Measurements from ENCODE around the gene KLHL24.
"Not testable (repeated sequence)": the region's sequence is repeated elsewhere in the genome, so short reads cannot be mapped to it uniquely, and the experiment has no call there.

Gene KLHL24

DNA sequence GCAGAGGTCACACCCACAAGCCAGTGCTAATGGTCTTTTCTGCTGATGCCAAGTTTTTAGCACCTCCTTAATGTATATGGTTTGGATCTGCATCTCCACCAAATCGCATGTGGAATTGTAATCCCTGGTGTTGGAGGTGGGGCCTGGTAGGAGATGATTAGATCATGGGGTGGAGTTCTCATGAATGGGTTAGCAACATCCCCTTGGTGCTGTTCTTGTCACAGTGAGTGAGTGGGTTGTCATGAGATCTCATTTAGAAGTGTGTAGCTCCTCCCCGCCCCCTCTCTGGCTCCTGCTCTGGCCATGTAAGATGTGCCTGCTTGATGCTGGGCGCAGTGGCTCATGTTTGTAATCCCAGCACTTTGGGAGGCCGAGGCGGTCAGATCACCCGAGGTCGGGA lies 42.6 kb upstream of the KLHL24 start:
- DNase-seq: no peak
- Histone ChIP-seq H3K9me3 (peaks cover 0 to 7% (median 5%) of the 10 kb centered on the region in 3 donors), H3K27ac (no peak overlapping the region), H3K27me3 (no peaks in the 10 kb centered on the region), H3K4me3 (no peak overlapping the region), H3K36me3 (no peaks in the 10 kb centered on the region), H3K4me1 (no peaks in the 10 kb centered on the region)
- TF ChIP-seq, protein P1, sequence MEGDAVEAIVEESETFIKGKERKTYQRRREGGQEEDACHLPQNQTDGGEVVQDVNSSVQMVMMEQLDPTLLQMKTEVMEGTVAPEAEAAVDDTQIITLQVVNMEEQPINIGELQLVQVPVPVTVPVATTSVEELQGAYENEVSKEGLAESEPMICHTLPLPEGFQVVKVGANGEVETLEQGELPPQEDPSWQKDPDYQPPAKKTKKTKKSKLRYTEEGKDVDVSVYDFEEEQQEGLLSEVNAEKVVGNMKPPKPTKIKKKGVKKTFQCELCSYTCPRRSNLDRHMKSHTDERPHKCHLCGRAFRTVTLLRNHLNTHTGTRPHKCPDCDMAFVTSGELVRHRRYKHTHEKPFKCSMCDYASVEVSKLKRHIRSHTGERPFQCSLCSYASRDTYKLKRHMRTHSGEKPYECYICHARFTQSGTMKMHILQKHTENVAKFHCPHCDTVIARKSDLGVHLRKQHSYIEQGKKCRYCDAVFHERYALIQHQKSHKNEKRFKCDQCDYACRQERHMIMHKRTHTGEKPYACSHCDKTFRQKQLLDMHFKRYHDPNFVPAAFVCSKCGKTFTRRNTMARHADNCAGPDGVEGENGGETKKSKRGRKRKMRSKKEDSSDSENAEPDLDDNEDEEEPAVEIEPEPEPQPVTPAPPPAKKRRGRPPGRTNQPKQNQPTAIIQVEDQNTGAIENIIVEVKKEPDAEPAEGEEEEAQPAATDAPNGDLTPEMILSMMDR (IDR thresholded peaks at IDR 0.05): no peak
- intact Hi-C loops (cut with DNase I; ENCODE audit: low total_unique reads): no loop called here

DNA sequence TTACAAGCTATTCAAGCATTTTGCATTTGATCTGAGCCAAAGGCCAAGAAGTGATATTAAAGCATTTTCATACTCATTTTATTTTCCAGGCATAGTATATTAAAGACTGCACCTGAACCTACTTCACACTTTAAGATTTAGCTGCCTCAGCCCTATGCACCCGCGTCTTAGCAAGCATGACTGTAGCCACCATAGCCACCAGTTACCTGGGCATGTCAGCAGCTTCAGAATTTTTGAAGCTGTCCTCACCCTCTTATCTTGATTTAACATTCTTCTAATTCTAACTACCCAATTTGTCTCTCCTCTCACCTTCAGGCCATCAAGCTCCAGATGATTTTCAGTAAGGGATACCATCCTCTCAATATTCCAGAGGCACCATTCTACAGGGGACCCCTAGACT lies 40.8 kb upstream of the KLHL24 start:
- intact Hi-C loops (cut with DNase I; ENCODE audit: low total_unique reads): no loop called here
- H3K9me3 ChIP-seq: peaks cover 0 to 16% (median 13%) of the 10 kb centered on the region in 3 donors
- H3K27me3 ChIP-seq: no peaks in the 10 kb centered on the region
- TF ChIP-seq, protein P1 (IDR thresholded peaks at IDR 0.05): no peak
- H3K4me3 ChIP-seq: no peak overlapping the region
- H3K36me3 ChIP-seq: no peaks in the 10 kb centered on the region
- DNase-seq: no peak
- no peak overlapping the region for H3K27ac ChIP-seq
- H3K4me1 ChIP-seq: no peaks in the 10 kb centered on the region

DNA sequence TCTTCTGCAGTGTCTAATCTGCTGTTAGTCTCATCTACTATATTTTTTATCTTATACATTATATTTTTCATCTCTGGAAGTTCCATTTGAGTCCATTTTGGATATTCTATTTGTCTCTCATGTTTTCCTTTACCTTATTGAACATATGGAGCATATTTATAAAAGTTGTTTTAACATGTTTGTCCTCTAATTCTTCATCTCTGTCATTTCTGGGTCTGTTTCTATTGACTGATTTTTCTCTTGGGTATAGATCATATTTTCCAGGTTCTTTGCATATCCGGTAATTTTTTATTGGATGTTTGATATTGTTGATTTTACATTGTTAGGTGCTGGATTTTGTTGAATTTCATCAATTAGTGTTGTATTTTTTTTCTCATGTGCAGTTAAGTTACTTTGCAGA lies 37.5 kb upstream of the KLHL24 start:
- no peaks in the 10 kb centered on the region for H3K4me1 ChIP-seq
- no peak overlapping the region for H3K27ac ChIP-seq
- peaks cover 0 to 16% (median 13%) of the 10 kb centered on the region in 3 donors for H3K9me3 ChIP-seq
- no peak for DNase-seq
- intact Hi-C loops (cut with DNase I; ENCODE audit: low total_unique reads): no loop called here
- no peak overlapping the region for H3K4me3 ChIP-seq
- TF ChIP-seq, protein P1 (IDR thresholded peaks at IDR 0.05): no peak
- H3K36me3 ChIP-seq: no peaks in the 10 kb centered on the region
- no peaks in the 10 kb centered on the region for H3K27me3 ChIP-seq

DNA sequence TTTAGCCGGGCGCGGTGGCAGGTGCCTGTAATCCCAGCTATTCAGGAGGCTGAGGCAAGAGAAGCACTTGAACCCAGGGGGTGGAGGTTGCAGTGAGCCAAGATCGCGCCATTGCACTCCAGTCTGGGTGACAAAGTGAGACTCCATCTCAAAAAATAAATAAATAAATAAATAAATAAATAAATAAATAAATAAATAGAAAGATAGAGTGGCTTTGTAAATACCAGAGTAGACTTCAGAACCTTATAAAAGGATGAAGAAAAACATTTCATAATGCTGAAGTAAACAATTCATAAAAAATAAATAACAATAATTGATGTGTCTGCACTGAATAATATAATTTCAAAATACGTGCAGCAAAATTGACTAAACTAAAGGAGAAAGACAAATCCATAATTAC lies 24.1 kb upstream of the KLHL24 start:
- H3K4me1 ChIP-seq; intact Hi-C loops (cut with DNase I; ENCODE audit: low total_unique reads); H3K27ac ChIP-seq; H3K9me3 ChIP-seq; H3K27me3 ChIP-seq; H3K36me3 ChIP-seq; DNase-seq; H3K4me3 ChIP-seq: not testable (repeated sequence)

DNA sequence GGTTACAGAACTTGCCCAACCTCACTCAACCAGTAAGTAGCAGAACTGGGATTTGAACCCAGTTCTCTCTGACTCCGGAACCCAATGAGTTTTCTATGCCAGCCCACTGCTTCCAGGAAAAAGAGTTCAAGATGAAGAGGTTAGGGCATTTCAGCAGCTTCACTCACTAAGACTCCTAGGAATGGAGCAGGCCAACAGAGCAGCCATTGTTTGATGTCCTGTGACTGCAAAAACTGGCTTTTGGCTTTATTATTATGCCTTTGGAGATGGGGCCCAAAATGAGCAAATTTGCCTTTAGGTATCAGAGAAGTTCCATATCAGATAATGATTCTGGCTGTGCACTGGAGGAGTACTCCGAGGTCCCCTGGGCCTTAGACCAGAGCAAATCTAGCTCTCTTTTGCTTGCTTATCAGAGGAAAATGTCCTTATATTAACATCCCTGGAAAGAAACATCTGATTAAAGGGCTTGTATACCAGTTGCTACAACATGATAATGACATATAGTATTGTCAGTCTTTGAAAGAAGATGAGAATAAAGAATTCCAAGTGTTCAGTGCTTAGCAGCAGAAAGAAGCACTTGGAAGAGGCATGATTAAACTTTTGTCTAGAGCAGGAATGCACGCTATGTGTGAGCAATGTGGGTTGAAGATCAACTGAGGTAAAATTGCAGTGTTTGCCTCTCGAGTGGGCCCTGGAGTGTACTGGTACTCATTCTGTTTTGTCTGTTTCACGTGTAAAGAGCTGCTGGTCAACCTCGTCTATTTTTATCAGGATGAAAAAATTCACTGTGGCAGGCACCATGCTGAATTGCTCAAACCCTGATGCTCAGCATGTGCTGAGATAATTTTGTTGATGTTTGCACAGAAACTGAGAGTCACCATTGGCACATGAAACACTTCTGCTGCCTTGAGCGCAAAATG lies 21.8 kb upstream of the KLHL24 start:
- TF ChIP-seq, protein P1 (IDR thresholded peaks at IDR 0.05): no peak
- intact Hi-C loops (cut with DNase I; ENCODE audit: low total_unique reads): no loop called here
- Histone ChIP-seq H3K36me3 (no peaks in the 10 kb centered on the region), H3K27me3 (no peaks in the 10 kb centered on the region), H3K27ac (no peak overlapping the region), H3K4me3 (no peak overlapping the region), H3K9me3 (no peaks in the 10 kb centered on the region), H3K4me1 (no peaks in the 10 kb centered on the region)
- no peak for DNase-seq

DNA sequence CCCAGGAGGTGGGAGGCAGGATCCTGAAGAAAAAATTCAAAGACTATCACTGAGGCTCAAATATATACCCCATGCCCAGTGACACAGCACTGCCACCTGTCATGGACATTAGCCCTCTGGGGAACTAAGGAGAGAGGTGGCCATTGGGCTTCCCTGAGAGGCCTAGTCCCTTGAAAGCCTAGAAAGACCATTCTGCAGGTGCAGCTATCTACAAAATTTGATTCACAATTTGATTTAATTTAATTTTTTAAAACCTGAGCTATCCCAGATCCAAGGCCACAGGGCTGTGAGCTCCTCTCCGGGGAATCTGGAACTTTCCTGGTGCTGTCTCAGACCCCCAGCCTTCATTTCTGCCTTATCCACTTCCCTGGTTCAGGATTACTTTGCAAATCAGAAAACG lies 16.9 kb upstream of the KLHL24 start:
- H3K36me3 ChIP-seq: no peaks in the 10 kb centered on the region
- no peaks in the 10 kb centered on the region for H3K27me3 ChIP-seq
- DNase-seq: no peak
- H3K4me3 ChIP-seq: no peak overlapping the region
- TF ChIP-seq, protein P1 (IDR thresholded peaks at IDR 0.05): no peak
- no peaks in the 10 kb centered on the region for H3K4me1 ChIP-seq
- no peak overlapping the region for H3K27ac ChIP-seq
- no peaks in the 10 kb centered on the region for H3K9me3 ChIP-seq
- intact Hi-C loops (cut with DNase I; ENCODE audit: low total_unique reads): no loop called here

All from tibial artery (tissue), 4 donors.